ENCODE data around the gene RAPSN. TPM values are rescaled to one million over a fixed set of nuclear protein-coding genes. Genes with fewer than 3 reads are reported as not detected.
"Not testable (repeated sequence)": the region's sequence is repeated elsewhere in the genome, so short reads cannot be mapped to it uniquely, and the experiment has no call there.

Gene RAPSN
- total RNA-seq, 2 experiments from 2014 or later, result 0.36 to 0.81 TPM

DNA sequence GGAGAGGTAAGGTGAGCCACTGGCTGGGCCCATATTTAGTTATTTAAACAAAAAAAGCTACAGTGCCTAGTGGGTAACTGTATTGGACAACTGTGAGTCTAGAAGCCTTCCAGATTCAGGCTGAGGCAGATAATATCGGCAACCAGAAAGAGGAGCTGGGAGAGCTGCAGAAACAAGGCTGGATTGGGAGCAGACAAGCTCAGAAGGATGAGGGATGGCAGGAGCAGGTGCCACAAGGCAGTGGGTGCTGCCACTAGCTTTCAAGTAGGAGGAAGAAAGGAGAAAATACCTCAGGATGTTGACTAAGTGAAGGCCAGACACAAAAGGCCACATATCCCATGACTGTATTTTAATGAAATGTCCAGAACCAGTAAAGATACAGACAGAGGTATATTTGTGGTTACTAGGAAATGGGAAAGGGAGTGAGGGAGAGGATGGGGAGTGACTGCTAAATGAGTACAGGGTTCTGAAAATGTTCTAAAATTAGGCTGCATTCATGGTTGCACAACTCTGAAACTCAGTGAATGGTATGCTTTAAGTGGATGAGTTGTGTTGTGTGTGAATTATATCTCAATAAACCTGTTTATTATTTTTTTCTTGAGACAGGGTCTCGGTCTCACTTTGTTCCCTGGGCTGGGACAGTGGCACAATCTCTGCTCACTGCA is 11.8 kb upstream of the RAPSN start:
- POLR2A ChIA-PET, result no interaction called here
- Mint-ChIP-seq H3K27ac (peak overlapping the region; percentile 56), H3K4me3 (no peak overlapping the region), H3K36me3 (ENCODE audit: low read depth) (peaks cover 8% of the 10 kb centered on the region), H3K4me1 (ENCODE audit: low read depth) (no peaks in the 10 kb centered on the region), H3K27me3 (no peaks in the 10 kb centered on the region), H3K9me3 (no peaks in the 10 kb centered on the region)
- no peak for TF ChIP-seq CTCF (IDR thresholded peaks at IDR 0.05)
- DNase-seq, result no peak
- no peak for ATAC-seq
- CTCF ChIA-PET, result no interaction called here
- intact Hi-C loops (cut with micrococcal nuclease), result no loop called here

- POLR2A ChIA-PET, result interaction anchor here (0.6 to 0.9 kb wide), 2 partner anchors 25 to 276 kb away, joined by 3 read pairs; no protein-coding TSS in a partner anchor
- H3K4me1 Mint-ChIP-seq (ENCODE audit: low read depth), result not testable (repeated sequence)
Measured at GRCh38 chr11:47454258-47454671, 5.3 kb upstream of the RAPSN start.

DNA sequence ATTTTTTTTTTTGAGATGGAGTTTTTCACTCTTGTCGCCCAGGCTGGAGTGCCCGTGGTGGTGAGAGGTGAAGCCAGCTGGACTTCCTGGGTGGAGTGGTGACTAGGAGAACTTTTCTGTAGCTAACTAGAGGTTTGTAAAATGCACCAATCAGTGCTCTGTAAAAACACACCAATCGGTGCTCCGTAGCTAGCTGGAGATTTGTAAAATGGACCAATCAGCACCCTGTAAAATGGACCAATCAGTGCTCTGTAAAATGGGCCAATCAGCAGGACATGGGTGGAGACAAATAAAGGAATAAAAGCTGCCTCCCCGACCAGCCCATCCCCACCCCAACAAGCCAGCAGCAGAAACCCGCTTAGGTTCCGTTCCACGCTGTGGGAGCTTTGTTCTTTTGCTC is 4.4 kb upstream of the RAPSN start:
- Mint-ChIP-seq H3K27me3 (no peaks in the 10 kb centered on the region), H3K27ac (no peak overlapping the region), H3K4me3 (no peak overlapping the region), H3K36me3 (ENCODE audit: low read depth) (no peaks in the 10 kb centered on the region), H3K4me1 (ENCODE audit: low read depth) (peaks cover 6% of the 10 kb centered on the region), H3K9me3 (no peaks in the 10 kb centered on the region)
- ChIA-PET POLR2A (interaction anchor here (0.6 to 1.0 kb wide), 2 partner anchors 59 to 213 kb away, joined by 3 to 5 read pairs; no protein-coding TSS in a partner anchor), CTCF (interaction anchor here (0.7 to 3.1 kb wide), 11 partner anchors 9 to 111 kb away, joined by 3 to 23 read pairs (median 4); partner anchors contain the start of genes PSMC3 and PTPMT1)
- ATAC-seq, result no peak
- TF ChIP-seq CTCF (IDR thresholded peaks at IDR 0.05), result no peak
- intact Hi-C loops (cut with micrococcal nuclease), result no loop called here
- DNase-seq, result peak; percentile 5

More at GRCh38 chr11:47454258-47454671, 5.3 kb upstream of the RAPSN start:
- CTCF ChIA-PET, result interaction anchor here (0.7 to 3.1 kb wide), 10 partner anchors 10 to 110 kb away, joined by 3 to 23 read pairs (median 4); partner anchors contain the start of genes PSMC3 and PTPMT1
- H3K9me3 Mint-ChIP-seq; H3K36me3 Mint-ChIP-seq (ENCODE audit: low read depth); H3K4me3 Mint-ChIP-seq; intact Hi-C loops (cut with micrococcal nuclease); H3K27ac Mint-ChIP-seq; H3K27me3 Mint-ChIP-seq: not testable (repeated sequence)
- ATAC-seq (peak; percentile 98), DNase-seq (peak; percentile 83)
- TF ChIP-seq CTCF (IDR thresholded peaks at IDR 0.05), result peak; percentile 76

GRCh38 chr11:47451990-47452389 is 3.1 kb upstream of the RAPSN start:
- Mint-ChIP-seq H3K27ac (no peak overlapping the region), H3K4me1 (ENCODE audit: low read depth) (peaks cover 6% of the 10 kb centered on the region), H3K4me3 (no peak overlapping the region), H3K27me3 (no peaks in the 10 kb centered on the region), H3K36me3 (ENCODE audit: low read depth) (no peaks in the 10 kb centered on the region), H3K9me3 (no peaks in the 10 kb centered on the region)
- intact Hi-C loops (cut with micrococcal nuclease), result no loop called here
- ATAC-seq, result no peak
- no peak for DNase-seq
- no peak for TF ChIP-seq CTCF (IDR thresholded peaks at IDR 0.05)
- POLR2A ChIA-PET, result interaction anchor here (0.5 kb wide), 1 partner anchor 115 kb away, joined by 3 read pairs; no protein-coding TSS in a partner anchor
- CTCF ChIA-PET, result interaction anchor here (1.2 kb wide), 1 partner anchor 40 kb away, joined by 3 read pairs; no protein-coding TSS in a partner anchor

GRCh38 chr11:47451436-47451835 is 2.5 kb upstream of the RAPSN start:
- H3K27ac Mint-ChIP-seq, result no peak overlapping the region
- no peaks in the 10 kb centered on the region for H3K36me3 Mint-ChIP-seq (ENCODE audit: low read depth)
- intact Hi-C loops (cut with micrococcal nuclease), result no loop called here
- DNase-seq, result no peak
- H3K4me1 Mint-ChIP-seq (ENCODE audit: low read depth), result peaks cover 6% of the 10 kb centered on the region
- no peak for TF ChIP-seq CTCF (IDR thresholded peaks at IDR 0.05)
- ChIA-PET POLR2A (no interaction called here), CTCF (interaction anchor here (1.2 kb wide), 1 partner anchor 39 kb away, joined by 3 read pairs; no protein-coding TSS in a partner anchor)
- no peaks in the 10 kb centered on the region for H3K9me3 Mint-ChIP-seq
- ATAC-seq, result no peak
- H3K27me3 Mint-ChIP-seq, result no peaks in the 10 kb centered on the region
- H3K4me3 Mint-ChIP-seq, result no peak overlapping the region

Data from activated CD8-positive, alpha-beta T cell treated with anti-CD3 and anti-CD28 coated beads for 36 hours (primary cell).